GM23338 (cell line): ENCODE data around the gene ERMP1. TPM values are rescaled to one million over a fixed set of nuclear protein-coding genes. Genes with fewer than 3 reads are reported as not detected.
"Not testable (repeated sequence)": the region's sequence is repeated elsewhere in the genome, so short reads cannot be mapped to it uniquely, and the experiment has no call there.

Experiments
- ATAC-seq: fragments of 200-7000 bp; cut with Tn5 transposase; 3 replicates; pipeline ENCODE4 v1.9.1; 2020
- DNase-seq: peaks from one replicate; pipeline ENCODE4 v3.0.0-alpha.2; 2015; ENCODE audit warnings: low spot score
- H2AFZ ChIP-seq: fragments of 200-600 bp; sonication (generic); 2 replicates; pipeline ENCODE4 v1.8.0; 2016; ENCODE audit warnings: antibody characterized with exemption, mild to moderate bottlenecking, moderate library complexity
- H3F3A ChIP-seq: fragments of 200-600 bp; sonication (generic); replicated peaks from 2 replicates; pipeline ENCODE4 v1.8.0; 2017; ENCODE audit warnings: antibody characterized with exemption, mixed run types, low read depth
- H3K27ac ChIP-seq: fragments of 200-600 bp; sonication (generic); 2 replicates; pipeline ENCODE4 v1.6.1; 2016; ENCODE audit warnings: low read depth
- H3K27me3 ChIP-seq: fragments of 200-600 bp; sonication (generic); 2 replicates; pipeline ENCODE4 v1.8.0; 2016; ENCODE audit warnings: mild to moderate bottlenecking, mixed run types, moderate library complexity; ENCODE audit not compliant: insufficient read depth
- H3K36me3 ChIP-seq: fragments of 200-600 bp; sonication (generic); 2 replicates; pipeline ENCODE4 v1.8.0; 2016; ENCODE audit warnings: mild to moderate bottlenecking; ENCODE audit not compliant: insufficient read depth
- H3K4me1 ChIP-seq: fragments of 200-600 bp; sonication (generic); 2 replicates; pipeline ENCODE4 v1.8.0; 2016; ENCODE audit warnings: mild to moderate bottlenecking, moderate library complexity; ENCODE audit not compliant: insufficient read depth
- H3K4me2 ChIP-seq: fragments of 200-600 bp; sonication (generic); 2 replicates; pipeline ENCODE4 v1.7.1; 2017; ENCODE audit warnings: mixed run types
- H3K4me3 ChIP-seq: fragments of 200-600 bp; sonication (generic); 2 replicates; pipeline ENCODE4 v1.6.1; 2016; ENCODE audit warnings: mixed run types
- H3K79me2 ChIP-seq: fragments of 200-600 bp; sonication (generic); replicated peaks from 2 replicates; pipeline ENCODE4 v1.8.0; 2017; ENCODE audit warnings: mild to moderate bottlenecking; ENCODE audit not compliant: insufficient read depth
- H3K9me2 ChIP-seq: fragments of 200-600 bp; sonication (generic); 2 replicates; pipeline ENCODE4 v1.8.0; 2017; ENCODE audit not compliant: insufficient read depth
- H4K20me1 ChIP-seq: fragments of 200-600 bp; sonication (generic); replicated peaks from 2 replicates; pipeline ENCODE4 v1.8.0; 2017; ENCODE audit warnings: mild to moderate bottlenecking; ENCODE audit not compliant: insufficient read depth
- H3K27ac Mint-ChIP-seq: 2 replicates; pipeline ENCODE4 v1.8.0; 2020; ENCODE audit warnings: inconsistent platforms, mild to moderate bottlenecking, moderate library complexity, mixed read lengths
- H3K27me3 Mint-ChIP-seq: 3 replicates; pipeline ENCODE4 v1.8.0; 2022; ENCODE audit warnings: low read depth, mild to moderate bottlenecking, moderate library complexity, mixed read lengths, inconsistent platforms; ENCODE audit not compliant: insufficient read depth, poor library complexity
- H3K36me3 Mint-ChIP-seq: 3 replicates; pipeline ENCODE4 v1.8.0; 2021; ENCODE audit warnings: low read depth, mild to moderate bottlenecking, inconsistent platforms, moderate library complexity, mixed read lengths
- H3K4me1 Mint-ChIP-seq: 3 replicates; pipeline ENCODE4 v1.8.0; 2020; ENCODE audit warnings: mild to moderate bottlenecking, inconsistent platforms, mixed read lengths
- H3K4me3 Mint-ChIP-seq: 3 replicates; pipeline ENCODE4 v1.8.0; 2021; ENCODE audit warnings: moderate library complexity, mild to moderate bottlenecking, inconsistent platforms, mixed read lengths
- H3K9me3 Mint-ChIP-seq: 3 replicates; pipeline ENCODE4 v1.8.0; 2020; ENCODE audit warnings: moderate library complexity, mild to moderate bottlenecking, inconsistent platforms, mixed read lengths
- CREB1 ChIP-seq: fragments of 250-450 bp; sonication (Bioruptor Pico); IDR thresholded peaks from 2 replicates; pipeline ENCODE4 v1.5.0; 2020; ENCODE audit warnings: low read depth, mild to moderate bottlenecking, moderate library complexity
- ETS1 ChIP-seq: IDR thresholded peaks from 2 replicates; pipeline ENCODE4 v1.6.1; 2016; ENCODE audit warnings: antibody characterized with exemption
- EZH2 ChIP-seq: fragments of 200-600 bp; sonication (generic); IDR thresholded peaks from one replicate; pipeline ENCODE4 v1.8.0; 2017; ENCODE audit warnings: antibody characterized with exemption, mild to moderate bottlenecking, low read depth; ENCODE audit not compliant: unreplicated experiment
- NANOG ChIP-seq: IDR thresholded peaks from 2 replicates; pipeline ENCODE4 v1.6.1; 2016; ENCODE audit warnings: antibody characterized with exemption, borderline replicate concordance
- STAT1 ChIP-seq: IDR thresholded peaks from one replicate; pipeline ENCODE4 v1.6.1; 2016; ENCODE audit warnings: antibody characterized with exemption; ENCODE audit not compliant: unreplicated experiment
- ZNF114 ChIP-seq: fragments of 250-450 bp; sonication (Bioruptor Pico); IDR thresholded peaks from 2 replicates; pipeline ENCODE4 v1.5.0; 2020; ENCODE audit warnings: mild to moderate bottlenecking, moderate library complexity
- ZNF331 ChIP-seq: fragments of 250-450 bp; sonication (Bioruptor Pico); IDR thresholded peaks from 2 replicates; pipeline ENCODE4 v1.5.0; 2020; ENCODE audit warnings: low read depth, mild to moderate bottlenecking, moderate library complexity
- polyA plus RNA-seq: library from polyadenylated mRNA; unstranded; fragments of >200 nt; fragmentation: Nextera tagmentation; extraction: Ambion mirVana; gene quantifications from 2 replicates; pipeline ENCODE4 v1.2.1, GENCODE V29; 2016
- total RNA-seq: library from RNA; depleted of rRNA; stranded (reverse); fragments of >200 nt; shearing (Covaris generic); gene quantifications from 2 replicates; pipeline ENCODE4 v1.2.3, GENCODE V29; 2014
- TF ChIP-seq, protein P1 (sequence below), 2 experiments: fragments of 200-600 bp in 1 of 2; sonication (generic) in 1 of 2; conservative IDR thresholded peaks; 2 replicates each; pipeline versions ENCODE4 v1.5.1 to v1.6.1; 2016 to 2017; ENCODE audit warnings: antibody characterized with exemption in 2 of 2, low read depth in 2 of 2, mild to moderate bottlenecking in 2 of 2, moderate library complexity in 1 of 2

The ERMP1 gene
- total and polyA plus RNA-seq, 2 experiments from 2014 or later = 5.3 to 23.4 TPM

DNA sequence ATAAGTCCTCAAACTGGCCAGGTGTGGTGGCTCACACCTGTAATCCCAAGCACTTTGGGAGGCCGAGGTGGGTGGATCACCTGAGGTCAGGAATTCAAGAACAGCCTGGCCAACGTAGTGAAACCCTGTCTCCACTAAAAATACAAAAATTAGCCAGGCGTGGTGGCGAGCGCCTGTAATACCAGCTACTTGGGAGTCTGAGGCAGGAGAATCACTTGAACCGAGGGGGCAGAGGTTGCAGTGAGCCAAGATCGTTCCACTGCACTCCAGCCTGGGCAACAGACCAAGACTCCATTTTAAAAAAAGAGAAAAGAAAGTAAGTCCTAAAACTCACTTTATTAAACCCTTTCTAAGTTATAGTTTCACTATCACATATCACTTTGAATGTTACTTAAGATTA, 32.5 kb downstream of the ERMP1 start:
- not testable (repeated sequence) for H3K4me1 ChIP-seq, H3K4me2 ChIP-seq, H3K27ac Mint-ChIP-seq, H2AFZ ChIP-seq, H3K79me2 ChIP-seq, H3K27me3 ChIP-seq, H3K4me1 Mint-ChIP-seq, DNase-seq, H3K36me3 Mint-ChIP-seq, ATAC-seq, H3K4me3 Mint-ChIP-seq, H4K20me1 ChIP-seq, H3K27me3 Mint-ChIP-seq, H3K9me3 Mint-ChIP-seq, H3K9me2 ChIP-seq, H3K36me3 ChIP-seq, H3F3A ChIP-seq, H3K4me3 ChIP-seq, H3K27ac ChIP-seq

DNA sequence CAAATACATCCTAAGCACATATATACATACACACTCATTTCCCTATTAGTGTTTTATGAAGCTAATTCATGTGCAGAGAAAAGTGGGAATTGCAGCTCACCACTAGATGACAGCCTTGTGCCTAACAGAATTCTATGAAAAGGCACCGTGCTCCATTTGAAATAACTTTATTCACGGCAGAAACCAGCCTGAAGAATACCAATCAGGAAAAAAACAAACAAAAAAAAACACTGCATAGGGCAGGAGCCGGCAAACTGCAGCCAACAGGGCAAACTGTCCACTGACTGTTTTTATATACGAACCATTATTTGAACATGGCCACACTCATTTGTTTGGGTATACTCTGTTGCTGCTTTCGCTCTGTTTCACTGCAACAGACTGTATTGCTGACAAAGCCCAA, 33.6 kb downstream of the ERMP1 start:
- Histone ChIP-seq H4K20me1 (no peaks in the 10 kb centered on the region; the same call in 1 of the 2 replicates), H3K4me1 (no peaks in the 10 kb centered on the region), H3K4me2 (no peak overlapping the region), H3K27ac (no peak overlapping the region), H3K36me3 (no peaks in the 10 kb centered on the region), H3K9me2 (no peaks in the 10 kb centered on the region), H3K4me3 (no peak overlapping the region), H3F3A (no peaks in the 10 kb centered on the region), H3K79me2 (no peaks in the 10 kb centered on the region), H3K27me3 (no peaks in the 10 kb centered on the region), H2AFZ (no peak overlapping the region)
- H3K36me3 Mint-ChIP-seq = 0 out of 3 replicates have a peak, but pooled peaks cover 8% of the 10 kb centered on the region
- H3K4me3 Mint-ChIP-seq = no peak overlapping the region
- no peaks in the 10 kb centered on the region for H3K9me3 Mint-ChIP-seq
- H3K27ac Mint-ChIP-seq = no peak overlapping the region
- no peak for ATAC-seq
- TF ChIP-seq CREB1 (CRISPR knock-in tag) (no peak), NANOG (no peak), ZNF114 (no peak), ZNF331 (no peak), EZH2 (no peak), STAT1 (no peak), ETS1 (no peak)
- TF ChIP-seq, protein P1, sequence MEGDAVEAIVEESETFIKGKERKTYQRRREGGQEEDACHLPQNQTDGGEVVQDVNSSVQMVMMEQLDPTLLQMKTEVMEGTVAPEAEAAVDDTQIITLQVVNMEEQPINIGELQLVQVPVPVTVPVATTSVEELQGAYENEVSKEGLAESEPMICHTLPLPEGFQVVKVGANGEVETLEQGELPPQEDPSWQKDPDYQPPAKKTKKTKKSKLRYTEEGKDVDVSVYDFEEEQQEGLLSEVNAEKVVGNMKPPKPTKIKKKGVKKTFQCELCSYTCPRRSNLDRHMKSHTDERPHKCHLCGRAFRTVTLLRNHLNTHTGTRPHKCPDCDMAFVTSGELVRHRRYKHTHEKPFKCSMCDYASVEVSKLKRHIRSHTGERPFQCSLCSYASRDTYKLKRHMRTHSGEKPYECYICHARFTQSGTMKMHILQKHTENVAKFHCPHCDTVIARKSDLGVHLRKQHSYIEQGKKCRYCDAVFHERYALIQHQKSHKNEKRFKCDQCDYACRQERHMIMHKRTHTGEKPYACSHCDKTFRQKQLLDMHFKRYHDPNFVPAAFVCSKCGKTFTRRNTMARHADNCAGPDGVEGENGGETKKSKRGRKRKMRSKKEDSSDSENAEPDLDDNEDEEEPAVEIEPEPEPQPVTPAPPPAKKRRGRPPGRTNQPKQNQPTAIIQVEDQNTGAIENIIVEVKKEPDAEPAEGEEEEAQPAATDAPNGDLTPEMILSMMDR (conservative IDR thresholded peaks at IDR 0.05; ENCODE audit: low read depth in 2 of 2) = peak; percentile 68 to 72
- peak; percentile 51 for DNase-seq
- no peaks in the 10 kb centered on the region for H3K4me1 Mint-ChIP-seq
- H3K27me3 Mint-ChIP-seq = no peaks in the 10 kb centered on the region

GRCh38 chr9:5798581-5798980, 34.3 kb downstream of the ERMP1 start:
- no peaks in the 10 kb centered on the region for H3K79me2 ChIP-seq
- H4K20me1 ChIP-seq = no peaks in the 10 kb centered on the region; the same call in 1 of the 2 replicates
- Mint-ChIP-seq H3K4me1 (no peaks in the 10 kb centered on the region), H3K27me3 (no peaks in the 10 kb centered on the region), H3K9me3 (no peaks in the 10 kb centered on the region), H3K4me3 (no peak overlapping the region), H3K36me3 (0 out of 3 replicates have a peak, but pooled peaks cover 8% of the 10 kb centered on the region), H3K27ac (no peak overlapping the region)
- H3K4me2 ChIP-seq = no peak overlapping the region
- H3F3A ChIP-seq = no peaks in the 10 kb centered on the region
- ATAC-seq (no peak), DNase-seq (peak; percentile 4)
- no peaks in the 10 kb centered on the region for H3K27me3 ChIP-seq
- no peak overlapping the region for H2AFZ ChIP-seq
- H3K9me2 ChIP-seq = no peaks in the 10 kb centered on the region
- TF ChIP-seq, protein P1 (conservative IDR thresholded peaks at IDR 0.05; ENCODE audit: low read depth in 2 of 2) = no peak
- H3K4me3 ChIP-seq = no peak overlapping the region
- H3K36me3 ChIP-seq = no peaks in the 10 kb centered on the region
- H3K4me1 ChIP-seq = no peaks in the 10 kb centered on the region
- no peak overlapping the region for H3K27ac ChIP-seq
